ENCODE results near the gene ATP2A2. TPM values are rescaled to one million over a fixed set of nuclear protein-coding genes. Genes with fewer than 3 reads are reported as not detected.
"Not testable (repeated sequence)": the region's sequence is repeated elsewhere in the genome, so short reads cannot be mapped to it uniquely, and the experiment has no call there.

ATP2A2 gene
- total and polyA plus RNA-seq, 7 experiments from 2014 or later: 2.1 to 160 (median 82.8) TPM

DNA sequence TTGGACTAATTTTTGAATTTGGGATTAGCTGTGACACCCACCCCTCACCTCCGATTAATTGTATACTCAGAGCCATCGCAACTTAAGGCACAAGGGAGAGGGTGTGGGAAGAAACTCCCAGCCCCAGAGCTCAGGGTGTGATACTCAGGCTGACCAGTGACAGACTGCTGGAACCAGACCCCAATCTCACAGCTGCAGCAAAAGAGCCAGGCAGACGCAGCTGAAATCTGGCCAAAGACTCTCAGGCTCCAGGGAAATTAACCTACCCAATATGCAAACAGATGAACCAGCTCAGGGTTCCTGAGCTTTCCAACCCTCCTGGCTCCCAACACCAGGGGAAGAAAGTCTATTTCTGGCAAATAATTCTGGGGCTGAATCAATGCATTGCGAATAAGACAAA is 92.0 kb downstream of the ATP2A2 start:
- DNase-seq: no peak
- ATAC-seq: no peak
- Mint-ChIP-seq H3K4me1 (peaks cover 0 to 3% (median 0%) of the 10 kb centered on the region in 7 donors), H3K27ac (peak overlapping the region in 3 of 9 donors; percentile 17 to 48 (median 41)), H3K36me3 (peaks cover 7 to 31% (median 13%) of the 10 kb centered on the region in 5 donors), H3K9me3 (no peaks in the 10 kb centered on the region), H3K4me3 (no peak overlapping the region), H3K27me3 (no peaks in the 10 kb centered on the region)
- H3K4me1 ChIP-seq (ENCODE audit: control insufficient read depth in 2 of 2, insufficient read depth in 2 of 2, low read length in 2 of 2): peaks cover 0 to 4% of the 10 kb centered on the region in 2 donors
- no peak overlapping the region for H3K27ac ChIP-seq (ENCODE audit: low read depth, low read length)
- POLR2A ChIA-PET: interaction anchor here (0.6 kb wide), 1 partner anchor 176 kb away, joined by 3 read pairs; no protein-coding TSS in a partner anchor
- H3K9me3 ChIP-seq (ENCODE audit: control insufficient read depth in 2 of 3, low read length in 3 of 3): no peaks in the 10 kb centered on the region
- no peak overlapping the region for H3K4me3 ChIP-seq (ENCODE audit: low read length)
- CTCF ChIA-PET: interaction anchor here (0.6 to 0.7 kb wide), 2 partner anchors 42 to 142 kb away, joined by 3 to 4 read pairs; no protein-coding TSS in a partner anchor
- intact Hi-C loops (cut with micrococcal nuclease): no loop called here
- H3K36me3 ChIP-seq (ENCODE audit: control insufficient read depth in 2 of 3, insufficient read depth in 3 of 3, low read length in 3 of 3): peaks cover 14 to 73% (median 29%) of the 10 kb centered on the region in 3 experiments
- H3K27me3 ChIP-seq (ENCODE audit: control insufficient read depth in 2 of 2, insufficient read depth in 2 of 2, low read length in 2 of 2): no peaks in the 10 kb centered on the region

DNA sequence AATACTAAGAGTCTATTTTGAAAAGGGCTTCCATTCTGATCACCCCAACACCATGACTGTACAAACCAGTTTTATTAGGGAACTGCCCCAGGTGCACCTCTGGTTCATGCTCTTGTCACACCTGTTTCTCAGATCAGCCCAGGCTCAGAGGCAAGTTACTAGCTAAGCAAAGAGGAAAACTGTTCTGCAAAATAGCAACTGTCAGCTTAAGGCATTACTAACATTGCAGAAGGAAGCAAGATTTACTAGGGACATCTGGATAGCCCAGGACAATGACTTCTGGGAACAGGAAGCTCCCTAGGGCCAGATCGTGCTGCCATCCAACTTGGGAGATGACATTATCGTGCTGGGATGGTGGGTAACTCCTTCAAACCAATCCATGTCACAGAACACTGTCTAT is 92.4 kb downstream of the ATP2A2 start:
- Mint-ChIP-seq H3K4me1 (peaks cover 0 to 3% (median 0%) of the 10 kb centered on the region in 7 donors), H3K27ac (peak overlapping the region in 2 of 9 donors; percentile 41 to 48)

DNA sequence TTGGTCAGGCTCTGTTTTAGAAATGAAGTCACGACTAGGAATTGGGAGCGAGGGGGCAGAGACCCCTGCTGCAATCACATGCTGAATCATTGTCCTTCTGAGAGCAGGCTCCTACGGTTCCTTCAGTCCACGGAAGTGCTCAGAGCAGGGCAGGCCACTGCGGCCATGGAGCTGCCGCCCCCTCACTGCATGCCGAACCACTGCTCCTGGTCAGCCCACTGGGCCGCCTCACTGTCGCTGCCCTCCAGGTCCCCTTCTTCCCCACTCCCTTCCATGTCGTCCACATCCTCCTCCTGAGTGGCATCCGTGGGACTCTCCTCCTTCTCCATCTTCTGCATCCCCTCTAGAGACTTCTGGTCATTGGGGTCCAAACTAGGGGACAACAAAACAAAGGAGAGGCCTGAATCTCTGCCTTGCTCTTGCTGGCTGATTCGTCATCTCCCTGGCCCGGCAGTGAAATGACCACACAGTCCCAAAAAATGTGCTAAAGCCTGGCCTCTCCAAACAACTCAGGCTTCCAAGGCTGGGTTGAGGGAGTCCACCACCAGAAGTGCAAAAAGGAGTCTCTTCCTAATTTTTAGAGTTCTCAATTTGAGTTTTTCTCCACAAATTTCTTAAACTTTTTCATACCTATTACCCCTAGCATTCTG is 93.0 kb downstream of the ATP2A2 start:
- peaks cover 14 to 84% (median 36%) of the 10 kb centered on the region in 3 experiments for H3K36me3 ChIP-seq (ENCODE audit: control insufficient read depth in 2 of 3, insufficient read depth in 3 of 3, low read length in 3 of 3)
- no peak for DNase-seq
- H3K9me3 ChIP-seq (ENCODE audit: control insufficient read depth in 2 of 3, low read length in 3 of 3): no peaks in the 10 kb centered on the region
- peaks cover 0 to 5% (median 0%) of the 10 kb centered on the region in 7 donors for H3K4me1 Mint-ChIP-seq
- ChIA-PET CTCF (no interaction called here), POLR2A (interaction anchor here (0.8 kb wide), 1 partner anchor 12 kb away, joined by 3 read pairs; no protein-coding TSS in a partner anchor)
- no peaks in the 10 kb centered on the region for H3K9me3 Mint-ChIP-seq
- no peaks in the 10 kb centered on the region for H3K27me3 ChIP-seq (ENCODE audit: control insufficient read depth in 2 of 2, insufficient read depth in 2 of 2, low read length in 2 of 2)
- H3K4me3 Mint-ChIP-seq: no peak overlapping the region
- H3K36me3 Mint-ChIP-seq: peaks cover 7 to 37% (median 19%) of the 10 kb centered on the region in 5 donors
- ATAC-seq: no peak
- no peak overlapping the region for H3K27ac ChIP-seq (ENCODE audit: low read depth, low read length)
- peaks cover 0 to 4% of the 10 kb centered on the region in 2 donors for H3K4me1 ChIP-seq (ENCODE audit: control insufficient read depth in 2 of 2, insufficient read depth in 2 of 2, low read length in 2 of 2)
- H3K27ac Mint-ChIP-seq: peak overlapping the region in 1 of 9 donors; percentile 20
- no peaks in the 10 kb centered on the region for H3K27me3 Mint-ChIP-seq
- intact Hi-C loops (cut with micrococcal nuclease): no loop called here
- no peak overlapping the region for H3K4me3 ChIP-seq (ENCODE audit: low read length)

More for the DNA sequence above, 92.4 kb downstream of the ATP2A2 start:
- H3K36me3 Mint-ChIP-seq: peaks cover 7 to 34% (median 16%) of the 10 kb centered on the region in 5 donors
- ATAC-seq (no peak), DNase-seq (no peak)
- H3K27me3 Mint-ChIP-seq: no peaks in the 10 kb centered on the region
- H3K4me3 Mint-ChIP-seq: no peak overlapping the region
- CTCF ChIA-PET: interaction anchor here (0.6 to 0.7 kb wide), 2 partner anchors 42 to 142 kb away, joined by 3 to 4 read pairs; no protein-coding TSS in a partner anchor
- Histone ChIP-seq H3K4me1 (ENCODE audit: control insufficient read depth in 2 of 2, insufficient read depth in 2 of 2, low read length in 2 of 2) (peaks cover 0 to 4% of the 10 kb centered on the region in 2 donors), H3K9me3 (ENCODE audit: control insufficient read depth in 2 of 3, low read length in 3 of 3) (no peaks in the 10 kb centered on the region), H3K27me3 (ENCODE audit: control insufficient read depth in 2 of 2, insufficient read depth in 2 of 2, low read length in 2 of 2) (no peaks in the 10 kb centered on the region), H3K4me3 (ENCODE audit: low read length) (no peak overlapping the region), H3K27ac (ENCODE audit: low read depth, low read length) (no peak overlapping the region), H3K36me3 (ENCODE audit: control insufficient read depth in 2 of 3, insufficient read depth in 3 of 3, low read length in 3 of 3) (peaks cover 14 to 77% (median 30%) of the 10 kb centered on the region in 3 experiments)
- intact Hi-C loops (cut with micrococcal nuclease): no loop called here
- H3K9me3 Mint-ChIP-seq: no peaks in the 10 kb centered on the region
- POLR2A ChIA-PET: interaction anchor here (0.6 to 0.8 kb wide), 2 partner anchors 13 to 177 kb away, joined by 3 read pairs; no protein-coding TSS in a partner anchor

DNA sequence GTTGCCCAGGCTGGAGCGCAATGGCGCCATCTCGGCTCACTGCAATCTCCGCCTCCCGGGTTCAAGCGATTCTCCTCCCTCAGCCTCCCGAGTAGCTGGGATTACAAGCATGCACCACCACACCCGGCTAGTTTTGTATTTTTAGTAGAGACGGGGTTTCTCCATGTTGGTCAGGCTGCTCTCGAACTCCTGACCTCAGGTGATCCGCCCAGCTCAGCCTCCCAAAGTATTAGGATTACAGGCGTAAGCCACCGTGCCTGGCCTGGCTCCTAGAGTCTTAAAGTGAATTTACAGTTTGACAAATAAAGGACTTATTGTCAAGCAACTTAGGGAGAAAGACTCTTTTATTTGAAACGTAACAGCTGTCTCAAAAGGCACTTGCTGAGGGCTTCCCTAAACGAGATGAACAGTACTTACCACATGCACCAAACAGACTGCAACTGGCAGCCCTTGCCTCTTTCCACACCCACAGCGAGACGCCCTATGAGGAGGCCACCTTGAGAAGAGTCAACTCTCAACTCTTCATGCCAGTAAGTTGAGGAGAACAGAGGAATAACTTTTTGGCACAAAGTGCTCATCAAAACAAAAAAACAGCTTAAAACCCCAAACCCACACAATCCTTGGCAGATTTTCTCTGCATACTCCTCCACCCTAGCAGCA is 97.2 kb downstream of the ATP2A2 start:
- intact Hi-C loops (cut with micrococcal nuclease); H3K4me3 Mint-ChIP-seq; DNase-seq; H3K4me1 ChIP-seq (ENCODE audit: control insufficient read depth in 2 of 2, insufficient read depth in 2 of 2, low read length in 2 of 2); H3K9me3 ChIP-seq (ENCODE audit: control insufficient read depth in 2 of 3, low read length in 3 of 3); H3K27me3 Mint-ChIP-seq; POLR2A ChIA-PET; H3K27me3 ChIP-seq (ENCODE audit: control insufficient read depth in 2 of 2, insufficient read depth in 2 of 2, low read length in 2 of 2); H3K27ac Mint-ChIP-seq; CTCF ChIA-PET; H3K4me3 ChIP-seq (ENCODE audit: low read length); H3K9me3 Mint-ChIP-seq; H3K27ac ChIP-seq (ENCODE audit: low read depth, low read length); ATAC-seq: not testable (repeated sequence)
- H3K4me1 Mint-ChIP-seq: peaks cover 0 to 10% (median 0%) of the 10 kb centered on the region in 7 donors
- H3K36me3 ChIP-seq (ENCODE audit: control insufficient read depth in 2 of 3, insufficient read depth in 3 of 3, low read length in 3 of 3): peaks cover 22 to 85% (median 38%) of the 10 kb centered on the region in 3 experiments
- H3K36me3 Mint-ChIP-seq: peaks cover 7 to 52% (median 27%) of the 10 kb centered on the region in 5 donors

DNA sequence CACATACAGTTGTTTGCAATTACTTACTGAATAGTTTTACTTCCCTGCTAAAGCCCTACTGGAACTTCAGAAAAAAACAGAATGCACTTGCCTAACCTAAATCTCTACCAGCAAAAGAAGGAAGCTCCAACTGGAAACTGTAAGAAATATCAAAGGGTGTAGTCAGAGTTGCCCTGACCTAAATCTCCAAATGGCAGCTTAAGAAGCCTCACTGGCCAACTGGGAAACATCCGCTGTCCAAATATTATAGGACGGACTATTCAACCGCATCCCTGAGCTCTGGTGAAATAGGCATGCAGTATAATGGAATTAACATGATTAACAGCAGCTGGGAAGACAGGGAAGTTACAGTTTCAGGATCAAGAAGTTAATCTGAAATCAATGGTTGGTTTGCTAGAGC is 98.2 kb downstream of the ATP2A2 start:
- intact Hi-C loops (cut with micrococcal nuclease): no loop called here
- no peaks in the 10 kb centered on the region for H3K27me3 ChIP-seq (ENCODE audit: control insufficient read depth in 2 of 2, insufficient read depth in 2 of 2, low read length in 2 of 2)

DNA sequence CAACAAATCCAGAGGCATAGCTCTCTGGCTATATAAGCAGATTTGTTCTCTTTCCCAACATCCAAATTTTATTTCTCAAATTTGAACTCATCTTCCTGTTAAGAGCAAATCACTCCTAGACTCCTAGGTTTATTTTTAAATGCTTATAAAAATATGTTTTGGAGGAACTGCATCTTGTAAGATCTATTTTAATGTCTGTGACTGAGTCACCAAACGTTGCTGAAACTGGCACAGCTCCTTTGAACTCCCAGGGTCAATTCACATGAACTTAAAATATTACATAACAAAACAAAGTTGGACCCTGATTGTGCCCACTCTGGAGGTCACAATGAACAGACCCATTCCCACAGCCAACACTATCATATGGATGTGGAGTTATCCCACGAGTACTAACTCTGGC is 98.6 kb downstream of the ATP2A2 start:
- Mint-ChIP-seq H3K4me3 (no peak overlapping the region), H3K4me1 (peaks cover 0 to 15% (median 0%) of the 10 kb centered on the region in 7 donors)

More for the DNA sequence above, 98.2 kb downstream of the ATP2A2 start:
- Mint-ChIP-seq H3K4me1 (peaks cover 0 to 12% (median 0%) of the 10 kb centered on the region in 7 donors), H3K27me3 (no peaks in the 10 kb centered on the region), H3K4me3 (no peak overlapping the region), H3K27ac (no peak overlapping the region), H3K36me3 (peaks cover 7 to 50% (median 27%) of the 10 kb centered on the region in 5 donors), H3K9me3 (no peaks in the 10 kb centered on the region)
- Histone ChIP-seq H3K36me3 (ENCODE audit: control insufficient read depth in 2 of 3, insufficient read depth in 3 of 3, low read length in 3 of 3) (peaks cover 22 to 76% (median 34%) of the 10 kb centered on the region in 3 experiments), H3K27ac (ENCODE audit: low read depth, low read length) (no peak overlapping the region), H3K4me1 (ENCODE audit: control insufficient read depth in 2 of 2, insufficient read depth in 2 of 2, low read length in 2 of 2) (no peaks in the 10 kb centered on the region), H3K9me3 (ENCODE audit: control insufficient read depth in 2 of 3, low read length in 3 of 3) (no peaks in the 10 kb centered on the region), H3K4me3 (ENCODE audit: low read length) (no peak overlapping the region)
- ChIA-PET POLR2A (no interaction called here), CTCF (no interaction called here)
- ATAC-seq: no peak
- no peak for DNase-seq

More for the DNA sequence above, 98.6 kb downstream of the ATP2A2 start:
- ChIA-PET POLR2A (no interaction called here), CTCF (no interaction called here)
- DNase-seq: no peak
- Histone ChIP-seq H3K36me3 (ENCODE audit: control insufficient read depth in 2 of 3, insufficient read depth in 3 of 3, low read length in 3 of 3) (peaks cover 21 to 74% (median 29%) of the 10 kb centered on the region in 3 experiments), H3K9me3 (ENCODE audit: control insufficient read depth in 2 of 3, low read length in 3 of 3) (no peaks in the 10 kb centered on the region), H3K4me1 (ENCODE audit: control insufficient read depth in 2 of 2, insufficient read depth in 2 of 2, low read length in 2 of 2) (no peaks in the 10 kb centered on the region), H3K4me3 (ENCODE audit: low read length) (no peak overlapping the region), H3K27ac (ENCODE audit: low read depth, low read length) (no peak overlapping the region), H3K27me3 (ENCODE audit: control insufficient read depth in 2 of 2, insufficient read depth in 2 of 2, low read length in 2 of 2) (no peaks in the 10 kb centered on the region)
- ATAC-seq: no peak
- intact Hi-C loops (cut with micrococcal nuclease): no loop called here
- no peaks in the 10 kb centered on the region for H3K9me3 Mint-ChIP-seq
- H3K27me3 Mint-ChIP-seq: no peaks in the 10 kb centered on the region
- H3K36me3 Mint-ChIP-seq: peaks cover 7 to 47% (median 27%) of the 10 kb centered on the region in 5 donors
- no peak overlapping the region for H3K27ac Mint-ChIP-seq

Data from naive thymus-derived CD4-positive, alpha-beta T cell (primary cell).